Prostate gland (tissue), 2 donors: ENCODE results near the gene MUSTN1. TPM values are rescaled to one million over a fixed set of nuclear protein-coding genes. Genes with fewer than 3 reads are reported as not detected.

Experiments used
- DNase-seq: peaks from one replicate; pipeline ENCODE4 v3.0.0-alpha.2; 2019; ENCODE audit warnings: low spot score
- H3K27ac ChIP-seq, 2 donors: fragments of 200-600 bp; sonication (generic); 2 replicates each; pipeline ENCODE4 v1.5.1; 2017 to 2019
- H3K27me3 ChIP-seq: fragments of 200-600 bp; sonication (generic); replicated peaks from 2 replicates; pipeline ENCODE4 v1.5.1; 2019; ENCODE audit not compliant: insufficient read depth
- H3K36me3 ChIP-seq, 2 donors: fragments of 200-600 bp; sonication (generic); 1 replicate in 1 of 2; 2 replicates in 1 of 2; pipeline versions ENCODE4 v1.5.1 to v1.8.1; 2017 to 2019
- H3K4me1 ChIP-seq: fragments of 200-600 bp; sonication (generic); replicated peaks from 2 replicates; pipeline ENCODE4 v1.5.1; 2019
- H3K4me3 ChIP-seq, 2 donors: fragments of 200-600 bp; sonication (generic); 2 replicates each; pipeline ENCODE4 v1.5.1; 2017 to 2019
- H3K9me3 ChIP-seq: fragments of 200-600 bp; sonication (generic); 2 replicates; pipeline ENCODE4 v1.5.1; 2017
- POLR2A ChIP-seq: fragments of 450-650 bp; IDR thresholded peaks from one replicate; pipeline ENCODE4 v1.6.1; 2016; ENCODE audit warnings: antibody characterized with exemption, mild to moderate bottlenecking
- POLR2AphosphoS5 ChIP-seq: sonication (generic); formaldehyde crosslinking; IDR thresholded peaks from one replicate; pipeline ENCODE4 v1.6.1; 2017; ENCODE audit warnings: antibody characterized with exemption
- WGBS: methylation state at CpG from one replicate; pipeline ENCODE4 v1.1.5; 2018; 5-methylcytosine and 5-hydroxymethylcytosine counted together
- intact Hi-C: fragments of 100-400 bp; cut with DNase I; formaldehyde crosslinking; loops from one replicate; pipeline ENCODE4 v1.14.2; 2022
- microRNA-seq: library from miRNA; unstranded; fragments of <30 nt; microRNA quantifications from one replicate; pipeline ENCODE4, GENCODE V29; 2016
- small RNA-seq, 2 donors: library from RNA; depleted of rRNA; stranded (forward); fragments of <200 nt; gene quantifications; one replicate each; pipeline ENCODE3, GENCODE V24; 2016
- total RNA-seq, 2 donors: library from RNA; depleted of rRNA; stranded (reverse); fragments of >200 nt; gene quantifications; one replicate each; pipeline ENCODE4 v1.1.0, GENCODE V29; 2016
- TF ChIP-seq, protein P1 (sequence below), 4 experiments: fragments of 200-600 bp in 2 of 4; fragments of 450-650 bp in 2 of 4; sonication (generic) in 2 of 4; IDR thresholded peaks; 1 replicate in 3 of 4; 2 replicates in 1 of 4; pipeline ENCODE4 v1.5.1; 2016 to 2019; ENCODE audit warnings: antibody characterized with exemption in 4 of 4, mild to moderate bottlenecking in 2 of 4, moderate library complexity in 2 of 4

The MUSTN1 gene
- total RNA-seq, 2 donors from 2014 or later = 10.5 to 14.4 TPM

DNA sequence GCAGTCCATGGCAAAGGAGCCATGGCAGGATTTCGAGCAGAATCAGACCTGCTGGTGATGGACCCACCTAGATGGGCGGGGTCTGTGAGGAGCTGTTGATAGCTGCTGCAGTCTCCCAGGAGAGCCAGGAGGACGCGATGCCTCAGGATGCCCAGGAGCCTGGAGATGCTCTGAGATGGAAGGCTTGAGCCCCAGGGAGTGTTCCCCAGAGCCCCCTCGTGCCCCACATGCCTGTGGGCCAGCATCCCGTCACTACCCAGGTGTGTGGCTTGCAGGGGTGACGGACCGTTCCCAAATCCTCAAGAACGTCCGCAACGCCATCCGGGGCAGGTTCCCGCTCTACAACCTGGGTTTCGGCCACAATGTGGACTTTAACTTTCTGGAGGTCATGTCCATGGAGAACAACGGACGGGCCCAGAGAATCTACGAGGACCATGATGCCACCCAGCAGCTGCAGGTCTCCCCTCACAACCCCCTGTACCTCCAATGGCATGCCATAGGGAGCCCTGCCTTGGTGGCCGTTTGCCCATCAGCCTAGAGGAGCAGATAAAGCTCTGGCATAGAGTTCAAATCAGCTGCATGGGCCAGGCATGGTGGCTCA, 50.7 kb downstream of the MUSTN1 start:
- Histone ChIP-seq H3K27ac (no peak overlapping the region), H3K4me1 (no peaks in the 10 kb centered on the region), H3K36me3 (no peaks in the 10 kb centered on the region), H3K27me3 (peaks cover 1% of the 10 kb centered on the region), H3K9me3 (no peaks in the 10 kb centered on the region), H3K4me3 (no peak overlapping the region)
- DNase-seq = no peak
- no peak for TF ChIP-seq POLR2A
- TF ChIP-seq, protein P1, sequence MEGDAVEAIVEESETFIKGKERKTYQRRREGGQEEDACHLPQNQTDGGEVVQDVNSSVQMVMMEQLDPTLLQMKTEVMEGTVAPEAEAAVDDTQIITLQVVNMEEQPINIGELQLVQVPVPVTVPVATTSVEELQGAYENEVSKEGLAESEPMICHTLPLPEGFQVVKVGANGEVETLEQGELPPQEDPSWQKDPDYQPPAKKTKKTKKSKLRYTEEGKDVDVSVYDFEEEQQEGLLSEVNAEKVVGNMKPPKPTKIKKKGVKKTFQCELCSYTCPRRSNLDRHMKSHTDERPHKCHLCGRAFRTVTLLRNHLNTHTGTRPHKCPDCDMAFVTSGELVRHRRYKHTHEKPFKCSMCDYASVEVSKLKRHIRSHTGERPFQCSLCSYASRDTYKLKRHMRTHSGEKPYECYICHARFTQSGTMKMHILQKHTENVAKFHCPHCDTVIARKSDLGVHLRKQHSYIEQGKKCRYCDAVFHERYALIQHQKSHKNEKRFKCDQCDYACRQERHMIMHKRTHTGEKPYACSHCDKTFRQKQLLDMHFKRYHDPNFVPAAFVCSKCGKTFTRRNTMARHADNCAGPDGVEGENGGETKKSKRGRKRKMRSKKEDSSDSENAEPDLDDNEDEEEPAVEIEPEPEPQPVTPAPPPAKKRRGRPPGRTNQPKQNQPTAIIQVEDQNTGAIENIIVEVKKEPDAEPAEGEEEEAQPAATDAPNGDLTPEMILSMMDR (IDR thresholded peaks at IDR 0.05) = no peak
- TF ChIP-seq POLR2AphosphoS5 = no peak
- intact Hi-C loops = no loop called here
- WGBS = 82% methylated on average over 18 of the region's 18 CpGs

DNA sequence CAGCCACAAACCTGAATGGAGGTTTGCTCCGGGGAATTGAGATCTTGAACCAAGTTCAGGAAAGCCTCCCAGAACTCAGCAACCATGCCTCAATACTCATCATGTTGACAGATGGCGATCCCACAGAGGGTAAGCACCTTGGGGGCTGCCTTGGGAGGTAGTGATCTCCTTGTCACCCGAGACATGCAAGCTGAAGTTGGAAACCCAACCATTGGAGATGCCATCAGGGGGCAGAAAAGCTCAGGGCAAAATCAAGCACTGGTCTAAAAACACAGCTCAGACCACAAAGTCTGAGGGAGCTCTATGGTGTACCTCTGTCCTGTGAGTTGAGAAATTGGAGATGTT, 51.6 kb downstream of the MUSTN1 start:
- 86% methylated on average over 3 of the region's 3 CpGs for WGBS
- Histone ChIP-seq H3K36me3 (no peaks in the 10 kb centered on the region), H3K4me3 (no peak overlapping the region), H3K9me3 (no peaks in the 10 kb centered on the region), H3K27ac (no peak overlapping the region), H3K27me3 (peaks cover 1% of the 10 kb centered on the region), H3K4me1 (no peaks in the 10 kb centered on the region)
- TF ChIP-seq POLR2A (no peak), POLR2AphosphoS5 (no peak)
- TF ChIP-seq, protein P1 (IDR thresholded peaks at IDR 0.05) = no peak
- no peak for DNase-seq
- intact Hi-C loops = no loop called here

Small RNA genes within 50 kb of the gene (microRNA-seq; reads per million reads assigned to microRNA genes)
- gene MIR8064 = not detected

Small RNA genes within 50 kb of the gene (small RNA-seq; reads per million reads assigned to genes)
- 0 reads per million in 2 donors for gene MIR8064
- gene MUSTN1 = 0 reads per million in 2 donors

Other genes with a start within 250 kb of the MUSTN1 start
- 10 to 100 TPM; 72.5 to 77.5 TPM for gene PBRM1, start 149.1 kb downstream of the MUSTN1 start, total RNA-seq
- 100 to 1,000 TPM in 1 of 2 donors, 10 to 100 TPM in 1; 50.7 to 116 TPM for gene GNL3, start 149.0 kb downstream of the MUSTN1 start, total RNA-seq
- 10 to 100 TPM; 68.1 to 71.3 TPM for gene GLT8D1, start 129.2 kb downstream of the MUSTN1 start, total RNA-seq
- gene SPCS1, start 128.9 kb downstream of the MUSTN1 start, total RNA-seq = 100 to 1,000 TPM; 144 to 296 TPM
- 10 to 100 TPM; 24.5 to 49.9 TPM for gene NEK4, start 64.1 kb downstream of the MUSTN1 start, total RNA-seq
- gene ITIH1, start 57.4 kb downstream of the MUSTN1 start, total RNA-seq = 1 to 10 TPM in 1 of 2 donors, not detected in 1; 3.5 TPM
- gene ITIH3, start 40.2 kb downstream of the MUSTN1 start, total RNA-seq = 1 to 10 TPM in 1 of 2 donors, under 1 TPM in 1; 0.46 to 9.6 TPM
- 1 to 10 TPM; 4.9 to 5.5 TPM for gene ITIH4, start 4.3 kb downstream of the MUSTN1 start, total RNA-seq
- gene STIMATE, start 62.5 kb upstream of the MUSTN1 start, total RNA-seq = 10 to 100 TPM in 1 of 2 donors, 1 to 10 TPM in 1; 7.2 to 20.5 TPM
- gene SFMBT1, start 211.1 kb upstream of the MUSTN1 start, total RNA-seq = 10 to 100 TPM; 35.3 to 37.4 TPM